HUES6 (cell line): ENCODE data around the gene GHRHR.

Experiments used
- H3K27ac ChIP-seq: 2 replicates; pipeline ENCODE4 v1.7.0; 2013; ENCODE audit warnings: low read depth, mild to moderate bottlenecking, low read length, inconsistent platforms
- H3K27me3 ChIP-seq: 2 replicates; pipeline ENCODE4 v1.6.1; 2013; ENCODE audit warnings: low read length; ENCODE audit not compliant: control insufficient read depth, insufficient read depth
- H3K36me3 ChIP-seq: 2 replicates; pipeline ENCODE4 v1.6.1; 2013; ENCODE audit warnings: low read length; ENCODE audit not compliant: control insufficient read depth, insufficient read depth
- H3K4me1 ChIP-seq: 2 replicates; pipeline ENCODE4 v1.6.1; 2013; ENCODE audit warnings: low read length; ENCODE audit not compliant: control insufficient read depth, insufficient read depth
- H3K4me3 ChIP-seq: 2 replicates; pipeline ENCODE4 v1.5.1; 2013; ENCODE audit warnings: low read depth, low read length
- H3K9ac ChIP-seq: one replicate; pipeline ENCODE4 v1.6.1; 2013; ENCODE audit warnings: mild to moderate bottlenecking, low read length
- H3K9me3 ChIP-seq: 2 replicates; pipeline ENCODE4 v1.6.1; 2013; ENCODE audit warnings: low read depth, low read length; ENCODE audit not compliant: control insufficient read depth, insufficient read depth

Gene GHRHR

DNA sequence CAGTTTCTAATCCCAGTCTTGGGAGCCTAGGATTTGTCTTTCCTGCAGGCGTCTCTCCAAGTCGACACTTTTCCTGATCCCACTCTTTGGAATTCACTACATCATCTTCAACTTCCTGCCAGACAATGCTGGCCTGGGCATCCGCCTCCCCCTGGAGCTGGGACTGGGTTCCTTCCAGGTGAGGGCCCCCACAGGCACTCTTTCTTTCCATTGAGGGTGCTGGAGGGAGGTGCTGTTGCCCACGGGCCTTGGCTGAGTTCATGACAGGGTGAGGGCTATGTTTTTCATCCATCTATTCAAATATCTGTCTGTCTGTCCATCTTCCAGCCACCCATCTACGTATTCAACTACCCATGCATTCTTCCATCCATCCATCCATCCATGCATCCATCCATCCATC lies 12.6 kb downstream of the GHRHR start:
- H3K9me3 ChIP-seq = no peaks in the 10 kb centered on the region
- H3K4me1 ChIP-seq = no peaks in the 10 kb centered on the region
- peaks cover 28% of the 10 kb centered on the region; the same call in 1 of the 2 replicates for H3K27me3 ChIP-seq
- H3K27ac ChIP-seq = no peak overlapping the region
- H3K4me3 ChIP-seq = no peak overlapping the region
- no peak overlapping the region for H3K9ac ChIP-seq
- no peaks in the 10 kb centered on the region for H3K36me3 ChIP-seq

DNA sequence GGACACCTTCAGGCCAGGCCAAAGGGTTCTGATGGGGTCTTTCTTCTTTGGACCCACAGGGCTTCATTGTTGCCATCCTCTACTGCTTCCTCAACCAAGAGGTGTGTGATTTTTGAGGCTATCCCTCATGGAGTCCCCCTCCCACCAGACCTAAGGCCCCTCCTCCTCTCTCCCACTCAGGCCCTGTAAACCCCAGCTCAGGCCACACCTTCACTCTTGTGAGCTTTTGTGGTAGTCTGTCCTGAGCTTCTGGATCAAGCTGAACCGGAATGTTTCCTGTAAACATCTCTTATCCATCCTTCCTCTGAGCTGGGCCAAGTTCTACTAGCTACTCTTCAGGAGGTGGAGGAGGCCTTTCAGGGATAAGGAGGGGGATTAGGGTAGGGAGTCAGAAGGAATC lies 13.5 kb downstream of the GHRHR start:
- Histone ChIP-seq H3K9me3 (no peaks in the 10 kb centered on the region), H3K9ac (no peak overlapping the region), H3K4me3 (no peak overlapping the region), H3K27ac (no peak overlapping the region), H3K4me1 (no peaks in the 10 kb centered on the region), H3K36me3 (no peaks in the 10 kb centered on the region), H3K27me3 (peaks cover 19% of the 10 kb centered on the region; the same call in 1 of the 2 replicates)

DNA sequence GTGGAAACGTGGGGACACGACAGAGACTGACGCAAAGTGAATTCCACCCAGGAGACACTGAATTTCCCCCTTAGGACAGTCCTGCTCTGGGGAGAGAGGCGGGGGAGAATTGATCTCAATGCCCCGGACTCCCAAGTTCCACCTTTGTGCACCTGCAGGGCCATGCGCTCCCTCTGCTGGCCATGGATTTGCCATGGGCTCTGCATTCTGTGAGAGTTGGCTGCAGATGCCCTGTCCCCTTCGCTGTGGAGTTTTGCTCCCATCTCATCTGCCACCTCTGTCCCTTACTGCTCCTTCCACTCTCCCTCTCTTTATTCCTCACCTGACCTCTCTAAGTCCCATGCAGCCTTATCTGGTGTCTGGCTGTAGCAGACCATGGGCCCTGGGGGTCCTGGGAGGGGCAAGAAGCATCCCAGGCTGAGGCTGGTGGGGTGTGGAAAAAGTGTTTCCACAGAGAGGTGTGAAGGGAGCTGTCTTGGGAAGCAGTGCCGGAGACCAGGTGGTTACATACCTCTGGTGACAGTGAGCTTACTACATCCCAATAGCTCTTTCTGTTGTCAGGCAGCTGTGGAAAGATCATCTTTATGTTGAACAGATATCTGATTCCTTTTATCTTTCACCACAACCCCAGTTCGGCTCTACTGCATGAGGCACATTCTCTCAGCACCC lies 14.3 kb downstream of the GHRHR start:
- Histone ChIP-seq H3K36me3 (no peaks in the 10 kb centered on the region), H3K4me3 (no peak overlapping the region), H3K27me3 (peaks cover 14% of the 10 kb centered on the region; the same call in 1 of the 2 replicates), H3K9ac (no peak overlapping the region), H3K4me1 (no peaks in the 10 kb centered on the region), H3K27ac (no peak overlapping the region), H3K9me3 (no peaks in the 10 kb centered on the region)

DNA sequence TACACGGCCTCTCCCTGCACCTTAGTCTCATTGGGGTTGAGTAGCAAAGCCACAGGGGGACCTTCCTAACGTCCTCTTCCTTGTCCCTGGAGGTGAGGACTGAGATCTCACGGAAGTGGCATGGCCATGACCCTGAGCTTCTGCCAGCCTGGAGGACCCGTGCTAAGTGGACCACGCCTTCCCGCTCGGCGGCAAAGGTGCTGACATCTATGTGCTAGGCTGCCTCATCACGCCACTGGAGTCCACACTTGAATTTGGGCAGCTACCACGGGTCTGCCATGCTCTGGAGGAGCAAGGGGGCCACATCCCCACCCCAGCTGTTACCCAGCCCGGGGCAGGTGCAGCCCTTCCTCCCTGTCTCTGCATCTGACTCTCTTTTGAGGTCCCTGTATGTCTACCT lies 15.3 kb downstream of the GHRHR start:
- no peak overlapping the region for H3K4me3 ChIP-seq
- H3K9ac ChIP-seq = no peak overlapping the region
- no peaks in the 10 kb centered on the region for H3K9me3 ChIP-seq
- no peak overlapping the region for H3K27ac ChIP-seq
- peaks cover 14% of the 10 kb centered on the region; the same call in 1 of the 2 replicates for H3K27me3 ChIP-seq
- H3K4me1 ChIP-seq = peaks cover 4% of the 10 kb centered on the region
- no peaks in the 10 kb centered on the region for H3K36me3 ChIP-seq

DNA sequence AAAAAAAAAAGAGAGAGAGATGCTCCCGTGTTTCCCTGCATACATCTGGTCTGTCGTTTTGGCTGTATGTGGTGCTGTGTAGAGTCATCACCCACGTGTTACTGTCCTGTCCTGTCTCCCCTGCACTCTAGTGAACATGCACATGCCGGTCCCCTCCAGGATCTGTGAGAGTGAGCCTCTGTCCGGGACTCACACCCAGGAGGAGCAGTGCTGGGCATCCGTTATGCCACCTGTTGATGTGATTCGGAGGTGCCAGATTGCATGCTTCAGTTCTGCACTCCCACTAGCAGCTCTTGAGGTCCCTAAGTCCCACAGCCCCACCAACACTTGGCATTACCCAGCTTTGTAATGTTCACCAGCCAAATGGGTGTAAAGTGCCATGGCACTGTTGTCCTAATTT lies 16.4 kb downstream of the GHRHR start:
- H3K9me3 ChIP-seq = no peaks in the 10 kb centered on the region
- no peak overlapping the region for H3K9ac ChIP-seq
- peaks cover 14% of the 10 kb centered on the region; the same call in 1 of the 2 replicates for H3K27me3 ChIP-seq
- H3K36me3 ChIP-seq = no peaks in the 10 kb centered on the region
- H3K27ac ChIP-seq = no peak overlapping the region
- peaks cover 15% of the 10 kb centered on the region for H3K4me1 ChIP-seq
- H3K4me3 ChIP-seq = no peak overlapping the region

DNA sequence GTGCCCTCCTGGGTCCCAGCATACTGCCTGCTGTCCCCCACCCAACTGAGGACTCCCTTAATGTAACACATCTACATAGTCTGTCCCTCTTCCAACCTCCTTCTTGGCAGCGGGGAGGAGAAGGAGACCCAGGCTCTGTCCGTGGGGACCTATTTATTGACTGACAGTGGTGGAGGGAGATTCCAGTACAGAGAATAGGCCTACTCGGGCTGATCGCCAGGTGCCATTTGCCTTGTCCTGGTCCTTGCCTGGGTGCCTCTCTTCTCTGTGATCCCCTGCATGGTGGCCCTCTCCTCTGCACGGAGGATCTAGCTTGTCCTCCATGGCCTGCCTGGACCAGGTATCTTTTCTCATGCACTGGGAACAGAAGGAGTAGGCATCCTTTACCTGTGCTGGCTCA lies 17.0 kb downstream of the GHRHR start:
- Histone ChIP-seq H3K27me3 (peaks cover 16% of the 10 kb centered on the region), H3K27ac (no peak overlapping the region), H3K4me1 (peaks cover 21% of the 10 kb centered on the region), H3K4me3 (no peak overlapping the region), H3K9ac (no peak overlapping the region), H3K9me3 (no peaks in the 10 kb centered on the region), H3K36me3 (no peaks in the 10 kb centered on the region)

DNA sequence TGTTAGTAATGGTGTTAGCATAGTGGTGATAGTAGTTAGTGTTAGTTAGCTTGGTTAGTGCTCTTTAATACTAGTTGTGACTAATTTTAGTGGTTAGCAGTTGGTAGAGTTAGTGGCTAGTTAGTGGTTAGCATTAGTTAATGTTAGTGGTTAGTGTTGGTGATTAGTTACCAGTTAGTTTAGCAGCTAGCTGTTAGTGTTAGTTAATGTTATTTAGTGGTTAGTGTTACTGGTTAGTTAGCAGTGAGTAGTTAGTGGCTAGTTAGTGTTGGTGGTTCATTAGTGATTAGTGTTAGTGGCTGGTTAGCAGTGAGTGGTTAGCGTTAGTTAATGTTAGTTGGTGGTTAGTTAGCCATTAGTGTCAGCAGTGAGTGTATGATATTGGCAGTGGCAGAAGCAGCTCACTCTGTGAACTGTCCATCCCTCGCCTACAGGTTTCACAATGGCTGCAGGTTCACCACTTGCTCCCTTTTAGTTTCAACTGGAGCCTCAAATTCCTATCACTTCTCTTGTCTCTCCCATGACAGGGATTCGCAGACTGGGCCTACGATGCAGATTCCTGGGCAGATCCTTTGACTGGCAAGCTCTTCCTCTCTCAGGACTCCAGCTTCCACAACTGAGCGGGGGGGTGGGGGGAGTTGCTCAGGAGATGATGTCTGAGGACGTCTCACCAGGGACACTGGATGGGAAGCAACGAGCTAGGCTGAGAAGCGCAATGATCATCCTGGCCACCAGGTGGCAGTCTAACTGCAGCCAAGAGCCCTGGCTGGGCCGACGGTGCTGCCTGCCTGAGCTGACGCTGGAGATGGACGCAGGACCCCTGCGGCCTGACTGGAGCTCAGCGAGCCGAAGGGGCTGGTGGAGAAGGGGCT lies 19.5 kb downstream of the GHRHR start:
- H3K36me3 ChIP-seq = no peaks in the 10 kb centered on the region
- H3K4me1 ChIP-seq = peaks cover 44% of the 10 kb centered on the region
- H3K27ac ChIP-seq = no peak overlapping the region
- H3K4me3 ChIP-seq = no peak overlapping the region
- peaks cover 14% of the 10 kb centered on the region for H3K27me3 ChIP-seq
- no peaks in the 10 kb centered on the region for H3K9me3 ChIP-seq
- H3K9ac ChIP-seq = no peak overlapping the region

DNA sequence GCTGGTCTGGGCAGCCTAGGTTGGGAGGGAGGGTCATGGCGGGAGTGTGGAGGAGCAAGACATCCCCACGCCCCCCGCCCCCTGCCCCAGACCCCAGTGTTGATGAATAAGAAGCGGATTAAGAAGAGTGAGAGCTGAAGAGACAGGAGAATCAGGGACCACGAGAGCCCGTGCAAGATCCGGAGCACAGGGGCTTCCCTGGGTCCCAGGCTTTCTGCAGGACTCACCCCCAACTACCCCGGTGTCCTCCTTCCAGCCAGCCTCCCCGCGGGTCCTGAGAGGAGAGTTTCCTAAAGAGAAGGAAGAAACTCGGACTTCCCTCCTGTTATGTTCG lies 20.1 kb downstream of the GHRHR start:
- Histone ChIP-seq H3K4me1 (peaks cover 50% of the 10 kb centered on the region), H3K36me3 (no peaks in the 10 kb centered on the region), H3K9me3 (no peaks in the 10 kb centered on the region), H3K9ac (peak overlapping the region; percentile 63), H3K27me3 (peaks cover 12% of the 10 kb centered on the region), H3K4me3 (peak overlapping the region; percentile 54), H3K27ac (no peak overlapping the region)

DNA sequence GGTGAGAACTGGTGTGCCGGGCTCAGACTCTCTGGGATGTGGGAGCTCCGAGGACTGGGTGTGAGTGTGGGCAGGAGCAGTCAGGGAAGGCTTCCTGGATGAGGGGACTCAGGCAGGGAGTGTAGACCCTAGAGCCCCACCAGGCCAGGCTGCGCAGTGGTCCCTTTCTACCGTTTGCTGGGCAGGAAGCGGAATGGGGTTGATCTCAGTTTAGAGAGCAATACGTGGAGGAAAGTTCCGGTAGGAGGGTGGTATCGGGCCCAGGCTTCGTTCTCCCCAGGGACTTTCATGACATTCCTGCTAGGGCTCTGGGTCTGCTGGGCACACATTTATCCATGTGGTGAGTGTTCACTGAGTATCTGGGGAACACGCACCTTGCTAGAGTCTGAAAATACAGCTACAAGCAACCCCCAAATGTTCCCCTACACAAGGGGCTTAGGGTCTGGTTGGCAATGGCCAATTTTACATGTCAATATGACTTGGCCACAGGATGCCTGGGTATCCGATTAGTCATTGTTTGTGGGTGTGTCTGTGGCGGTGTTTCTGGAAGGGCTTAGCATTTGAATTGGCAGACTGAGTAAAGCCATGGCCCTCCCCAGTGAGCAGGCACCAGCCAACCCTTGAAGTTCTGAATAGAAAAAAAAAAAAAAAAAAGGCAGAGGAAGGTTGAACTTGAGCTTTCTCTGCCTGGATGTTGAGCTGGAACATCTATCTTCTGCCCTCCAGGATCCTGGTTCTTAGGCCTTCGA lies 20.8 kb downstream of the GHRHR start:
- H3K4me1 ChIP-seq = peaks cover 57% of the 10 kb centered on the region
- H3K36me3 ChIP-seq = no peaks in the 10 kb centered on the region
- peak overlapping the region; percentile 54 for H3K4me3 ChIP-seq
- peak overlapping the region; percentile 63 for H3K9ac ChIP-seq
- no peaks in the 10 kb centered on the region for H3K9me3 ChIP-seq
- no peak overlapping the region for H3K27ac ChIP-seq
- peaks cover 8% of the 10 kb centered on the region for H3K27me3 ChIP-seq

DNA sequence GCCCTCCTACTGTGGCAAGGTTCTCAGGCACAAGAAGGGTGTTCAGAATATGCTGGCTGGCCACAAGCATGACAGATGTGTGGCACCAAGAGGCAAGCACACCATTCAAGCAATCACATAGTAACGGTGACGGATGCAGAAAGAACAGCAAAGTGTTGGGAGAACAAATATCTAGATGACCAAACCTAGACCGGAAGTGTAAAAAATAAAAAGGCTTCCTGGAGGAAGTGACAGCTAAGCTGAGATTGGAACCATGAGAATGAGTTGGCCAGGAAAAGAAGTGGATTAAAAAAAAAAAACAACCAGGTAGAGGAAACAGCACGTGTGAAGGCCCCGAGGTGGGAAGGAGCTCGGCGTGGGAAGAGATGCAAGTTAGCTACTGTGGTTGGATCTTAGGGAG lies 22.0 kb downstream of the GHRHR start:
- Histone ChIP-seq H3K27me3 (peaks cover 8% of the 10 kb centered on the region), H3K36me3 (no peaks in the 10 kb centered on the region), H3K4me3 (no peak overlapping the region), H3K27ac (no peak overlapping the region), H3K4me1 (peaks cover 62% of the 10 kb centered on the region), H3K9ac (no peak overlapping the region), H3K9me3 (no peaks in the 10 kb centered on the region)

DNA sequence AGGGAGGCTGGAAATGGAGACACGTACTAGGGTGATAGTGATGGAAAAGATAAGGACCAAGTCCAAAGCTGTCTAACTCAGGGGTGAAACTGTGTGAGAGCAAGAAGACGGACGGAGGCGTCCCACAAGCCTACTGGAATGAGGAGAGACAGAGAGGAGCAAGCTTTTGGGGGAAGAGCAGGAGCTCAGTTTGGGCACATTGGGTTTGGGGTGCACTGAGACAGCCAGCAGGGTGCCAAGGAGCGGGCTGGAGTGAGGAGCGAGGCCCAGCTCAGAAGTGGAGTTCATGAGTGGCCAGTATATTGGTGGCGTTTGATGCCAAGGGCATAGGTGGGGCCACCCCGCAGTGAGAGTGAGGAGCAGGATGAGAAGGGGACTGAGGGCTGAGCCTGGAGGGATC lies 22.6 kb downstream of the GHRHR start:
- Histone ChIP-seq H3K4me3 (no peak overlapping the region), H3K27ac (no peak overlapping the region), H3K9ac (no peak overlapping the region), H3K4me1 (peaks cover 62% of the 10 kb centered on the region), H3K9me3 (no peaks in the 10 kb centered on the region), H3K36me3 (no peaks in the 10 kb centered on the region), H3K27me3 (peaks cover 8% of the 10 kb centered on the region)
